ENCODE data around the gene TNS4. TPM values are rescaled to one million over a fixed set of nuclear protein-coding genes. Genes with fewer than 3 reads are reported as not detected.

Gene TNS4
- total RNA-seq, 1 donor from 2014 or later: not detected

- DNase-seq: no peak
Measured at GRCh38 chr17:40471846-40472732, 29.3 kb downstream of the TNS4 start.

GRCh38 chr17:40470932-40471828 lies 30.2 kb downstream of the TNS4 start:
- no peak for DNase-seq

DNA sequence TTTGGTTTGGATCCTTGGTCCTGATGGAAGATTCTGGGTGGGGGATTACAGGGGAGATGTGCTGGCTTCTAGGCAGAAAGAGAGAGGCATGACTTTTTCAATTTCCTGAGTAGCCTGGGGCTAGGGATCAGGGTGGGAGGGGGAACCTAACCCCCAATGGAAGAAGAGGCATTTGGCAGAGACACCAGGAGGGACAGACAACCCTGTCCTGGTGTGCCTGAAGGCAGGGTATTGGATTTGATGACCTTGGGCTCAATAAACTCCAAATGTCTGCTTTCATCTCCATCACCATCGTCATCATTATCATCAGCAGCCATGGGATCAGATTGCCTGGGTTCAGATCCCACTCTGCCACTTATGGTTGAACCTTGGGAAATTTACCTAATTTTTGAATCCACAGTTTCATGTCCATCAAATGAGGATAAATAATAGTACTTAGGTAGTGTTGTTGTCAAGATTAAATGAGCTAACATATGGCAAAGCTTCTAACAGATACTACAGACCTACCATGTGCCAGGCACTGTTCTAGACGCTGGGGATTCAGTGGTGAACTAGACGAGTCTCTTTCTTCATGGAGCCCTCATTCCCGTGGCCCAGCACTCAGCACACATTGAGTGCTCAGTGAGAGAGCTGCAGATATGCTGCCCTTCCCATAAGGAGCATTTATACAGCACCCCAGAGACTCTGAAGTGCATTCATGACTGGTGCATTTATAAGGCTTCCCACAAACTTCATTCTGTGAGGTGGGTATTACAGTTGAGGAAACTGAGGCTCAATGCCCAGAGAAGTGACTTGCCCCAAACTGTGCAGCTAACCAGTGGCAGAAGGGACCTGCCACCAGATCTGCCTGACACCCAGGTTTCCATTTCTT lies 31.4 kb downstream of the TNS4 start:
- no peak for DNase-seq

DNA sequence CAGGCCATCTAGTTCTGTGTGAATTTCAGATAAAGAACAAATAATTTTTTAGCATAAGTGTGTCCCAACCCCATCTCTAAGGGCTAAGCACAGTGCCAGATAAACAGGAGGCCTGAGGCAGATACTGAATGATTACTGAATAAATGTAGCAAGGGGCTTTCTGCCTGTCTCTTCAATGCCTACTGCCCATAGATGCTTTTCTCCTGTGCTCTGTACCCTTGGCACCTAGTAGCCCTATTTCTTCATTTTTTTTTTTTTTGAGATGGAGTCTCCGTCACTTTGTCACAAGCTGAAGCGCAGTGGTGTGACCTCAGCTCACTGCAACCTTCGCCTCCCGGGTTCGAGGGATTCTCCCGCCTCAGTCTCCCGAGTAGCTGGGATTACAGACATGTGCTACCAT lies 32.9 kb downstream of the TNS4 start:
- DNase-seq: no peak

- no peak for DNase-seq
Measured at GRCh38 chr17:40467281-40467867, 34.0 kb downstream of the TNS4 start.

DNA sequence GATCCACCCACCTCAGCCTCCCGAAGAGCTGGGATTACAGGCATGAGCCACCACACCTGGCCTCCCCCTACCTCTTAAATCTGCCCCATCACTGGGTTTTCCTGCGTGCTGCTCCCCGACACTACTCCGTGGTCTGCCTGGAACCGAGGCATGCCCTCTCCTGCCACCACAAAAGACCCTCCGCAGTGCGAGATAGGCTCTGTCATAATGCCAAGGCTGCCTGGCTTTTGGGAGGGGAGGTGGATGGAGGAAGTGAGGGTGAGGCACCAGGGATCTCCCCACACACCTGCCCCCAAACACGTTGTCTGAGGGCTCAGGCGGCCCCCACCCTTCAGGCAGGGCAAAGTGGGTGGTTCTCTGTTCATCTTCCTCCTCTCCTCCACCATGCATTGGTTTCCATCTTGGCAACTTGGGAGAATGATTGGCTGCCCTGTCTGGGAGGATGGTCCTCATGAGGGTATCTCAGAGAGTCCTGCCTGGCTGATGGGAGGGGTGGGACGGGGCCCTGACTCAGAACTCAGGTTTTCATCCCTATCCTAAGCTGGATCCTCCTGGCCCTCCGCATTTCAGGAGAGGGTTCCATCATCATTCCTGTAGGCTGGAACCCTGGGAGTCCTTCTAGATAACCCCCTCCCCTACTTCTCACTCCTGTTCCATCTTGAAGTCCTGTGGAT lies 35.0 kb downstream of the TNS4 start:
- no peak for DNase-seq

GRCh38 chr17:40464392-40464855 lies 37.0 kb downstream of the TNS4 start:
- DNase-seq: no peak

- no peak for DNase-seq
Measured at GRCh38 chr17:40463122-40463550, 38.3 kb downstream of the TNS4 start.

GRCh38 chr17:40462343-40463121 lies 38.9 kb downstream of the TNS4 start:
- DNase-seq: no peak

GRCh38 chr17:40461732-40462342 lies 39.6 kb downstream of the TNS4 start:
- no peak for DNase-seq

- no peak for DNase-seq
Measured at GRCh38 chr17:40460968-40461731, 40.3 kb downstream of the TNS4 start.

DNA sequence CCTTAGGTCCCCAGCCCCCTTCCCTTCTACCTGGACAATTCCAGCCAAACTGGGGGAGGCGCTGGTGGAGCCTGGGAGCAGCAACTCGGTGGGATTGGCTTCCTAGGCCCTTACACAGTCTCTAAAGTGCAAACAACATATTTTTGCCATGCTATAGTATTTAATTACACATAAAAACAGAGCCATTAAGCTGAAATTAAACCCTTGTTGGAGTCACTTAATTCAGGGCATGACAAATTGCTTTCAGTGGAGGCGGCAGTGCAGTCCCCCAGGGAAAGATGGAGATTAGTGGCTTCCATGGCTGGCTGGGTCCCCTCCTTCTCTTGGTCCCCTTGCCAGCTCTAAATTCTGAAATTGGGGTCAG lies 40.8 kb downstream of the TNS4 start:
- no peak for DNase-seq

GRCh38 chr17:40459636-40460603 lies 41.5 kb downstream of the TNS4 start:
- no peak for DNase-seq

- no peak for DNase-seq
Measured at GRCh38 chr17:40458851-40459482, 42.5 kb downstream of the TNS4 start.

DNA sequence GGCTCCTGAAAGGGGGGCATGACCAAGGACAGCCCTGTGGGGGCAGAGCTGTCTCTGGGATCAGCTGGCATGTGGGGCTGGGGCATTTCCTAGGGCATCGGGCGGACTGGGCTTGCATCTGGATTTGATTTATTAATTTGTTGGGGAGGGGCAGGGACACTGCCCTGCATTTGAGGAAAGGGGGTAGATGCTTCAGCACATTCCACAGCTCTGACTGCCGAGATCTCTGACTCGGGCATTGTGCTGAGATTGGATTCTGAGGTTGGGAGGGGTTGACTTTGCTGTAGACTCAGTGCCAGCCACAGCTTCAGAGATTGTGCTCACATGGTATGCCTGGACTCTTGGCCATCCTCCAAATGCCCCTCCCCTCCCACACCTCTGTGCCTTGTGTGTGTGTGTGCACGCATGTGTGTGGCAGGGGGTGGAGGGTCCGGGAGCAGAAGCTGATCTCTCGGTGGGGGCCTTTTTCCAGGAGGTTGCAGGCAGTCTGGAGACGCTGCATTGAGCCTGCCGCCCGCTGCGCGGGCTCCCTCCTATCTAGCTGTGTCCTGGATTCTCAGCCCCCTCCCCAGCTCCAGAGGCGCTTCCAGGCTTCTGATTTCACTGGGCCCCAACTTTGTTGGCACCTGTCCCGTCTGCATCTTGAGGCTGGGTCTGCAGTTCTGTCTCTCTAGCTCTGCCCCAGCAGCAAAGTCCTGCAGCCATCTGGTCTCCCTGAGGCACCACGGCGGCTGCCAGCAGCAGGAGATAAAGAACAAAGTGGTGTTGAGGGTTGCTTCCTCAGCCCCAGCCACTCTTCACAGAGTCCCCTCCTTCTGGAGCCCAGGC lies 43.2 kb downstream of the TNS4 start:
- DNase-seq: no peak

DNA sequence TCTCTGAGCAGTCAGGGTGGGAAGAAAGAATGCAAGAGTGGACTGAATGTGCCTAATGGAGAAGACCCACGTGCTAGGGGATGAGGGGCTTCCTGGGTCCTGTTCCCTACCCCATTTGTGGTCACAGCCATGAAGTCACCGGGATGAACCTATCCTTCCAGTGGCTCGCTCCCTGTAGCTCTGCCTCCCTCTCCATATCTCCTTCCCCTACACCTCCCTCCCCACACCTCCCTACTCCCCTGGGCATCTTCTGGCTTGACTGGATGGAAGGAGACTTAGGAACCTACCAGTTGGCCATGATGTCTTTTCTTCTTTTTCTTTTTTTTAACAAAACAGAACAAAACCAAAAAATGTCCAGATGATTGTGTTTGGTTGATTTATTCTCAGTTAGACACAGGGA lies 44.1 kb downstream of the TNS4 start:
- no peak for DNase-seq

Data from occipital lobe (tissue), 2 donors.